ENCODE measurements around the gene MRPS15.

MRPS15 gene

DNA sequence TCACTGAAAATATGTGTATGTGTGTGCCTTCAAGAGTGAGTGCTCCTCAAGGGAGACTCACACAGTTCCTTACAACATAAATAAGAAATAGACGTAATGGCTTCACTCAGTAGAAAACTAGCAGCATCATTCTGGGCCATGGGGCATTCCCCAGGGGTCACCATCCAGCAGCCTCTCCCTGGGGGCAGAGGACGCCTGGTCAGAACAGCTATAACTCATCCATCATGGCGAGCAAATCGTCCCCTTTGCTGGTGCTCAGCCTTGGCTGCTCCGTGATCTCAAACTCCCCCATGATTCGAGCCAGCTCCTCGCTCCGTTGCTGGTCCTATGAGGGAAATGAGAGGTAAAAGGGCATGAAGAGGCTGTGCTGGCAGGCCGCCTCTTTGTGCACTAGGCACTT, 46.3 kb downstream of the MRPS15 start:
- TF ChIP-seq, protein P1, sequence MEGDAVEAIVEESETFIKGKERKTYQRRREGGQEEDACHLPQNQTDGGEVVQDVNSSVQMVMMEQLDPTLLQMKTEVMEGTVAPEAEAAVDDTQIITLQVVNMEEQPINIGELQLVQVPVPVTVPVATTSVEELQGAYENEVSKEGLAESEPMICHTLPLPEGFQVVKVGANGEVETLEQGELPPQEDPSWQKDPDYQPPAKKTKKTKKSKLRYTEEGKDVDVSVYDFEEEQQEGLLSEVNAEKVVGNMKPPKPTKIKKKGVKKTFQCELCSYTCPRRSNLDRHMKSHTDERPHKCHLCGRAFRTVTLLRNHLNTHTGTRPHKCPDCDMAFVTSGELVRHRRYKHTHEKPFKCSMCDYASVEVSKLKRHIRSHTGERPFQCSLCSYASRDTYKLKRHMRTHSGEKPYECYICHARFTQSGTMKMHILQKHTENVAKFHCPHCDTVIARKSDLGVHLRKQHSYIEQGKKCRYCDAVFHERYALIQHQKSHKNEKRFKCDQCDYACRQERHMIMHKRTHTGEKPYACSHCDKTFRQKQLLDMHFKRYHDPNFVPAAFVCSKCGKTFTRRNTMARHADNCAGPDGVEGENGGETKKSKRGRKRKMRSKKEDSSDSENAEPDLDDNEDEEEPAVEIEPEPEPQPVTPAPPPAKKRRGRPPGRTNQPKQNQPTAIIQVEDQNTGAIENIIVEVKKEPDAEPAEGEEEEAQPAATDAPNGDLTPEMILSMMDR (conservative IDR thresholded peaks at IDR 0.05) = no peak
- H3K27ac ChIP-seq = no peak overlapping the region

DNA sequence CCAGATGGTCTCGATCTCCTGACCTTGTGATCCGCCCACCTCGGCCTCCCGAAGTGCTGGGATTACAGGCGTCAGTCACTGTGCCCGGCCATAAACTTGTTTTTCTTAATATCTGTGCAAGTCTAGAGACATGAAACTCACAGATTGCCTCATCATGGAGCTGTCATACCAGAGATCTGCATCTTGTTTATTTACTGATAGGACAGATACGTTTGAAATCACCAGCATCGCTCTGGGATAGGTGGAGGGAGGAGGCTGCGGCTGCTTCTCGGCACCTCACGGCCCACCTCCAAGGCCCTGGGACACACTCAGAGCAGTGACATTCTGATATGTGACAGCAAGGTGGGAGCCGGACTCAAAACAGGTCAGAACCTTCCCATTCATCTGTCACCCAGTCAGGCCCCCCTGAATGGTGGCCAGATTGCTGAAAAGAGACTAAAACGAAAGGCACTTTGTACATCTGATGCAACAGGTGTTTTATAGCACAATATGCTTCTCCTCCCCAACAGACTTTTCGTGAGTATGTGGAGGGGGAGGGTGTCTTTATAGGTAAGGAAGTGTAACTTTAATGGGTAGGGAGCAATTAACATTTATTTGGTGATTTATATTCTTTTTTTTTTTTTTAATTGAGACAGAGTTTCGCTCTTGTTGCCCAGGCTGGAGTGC, 48.4 kb downstream of the MRPS15 start:
- TF ChIP-seq, protein P1 (conservative IDR thresholded peaks at IDR 0.05) = no peak
- H3K27ac ChIP-seq = no peak overlapping the region

DNA sequence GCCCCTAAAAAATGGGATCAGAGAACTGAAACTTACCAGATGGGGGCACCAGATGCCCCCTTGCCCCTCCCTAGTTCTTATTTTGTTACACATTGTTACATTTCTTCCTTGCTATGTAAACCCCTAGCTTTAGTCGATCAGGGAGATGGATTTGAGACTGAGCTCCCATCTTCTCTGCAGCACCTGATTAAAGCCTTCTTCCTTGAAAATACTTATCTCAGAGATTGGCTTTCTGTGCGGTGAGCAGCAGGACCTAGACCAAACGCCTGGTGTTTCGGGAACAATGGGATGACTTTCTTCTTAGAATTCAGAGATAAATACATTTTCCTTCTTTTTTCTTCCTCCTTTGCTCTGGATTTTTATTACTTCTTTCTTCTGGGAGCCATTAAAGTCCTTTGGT, 49.8 kb downstream of the MRPS15 start:
- TF ChIP-seq, protein P1 (conservative IDR thresholded peaks at IDR 0.05) = no peak
- H3K27ac ChIP-seq = no peak overlapping the region

DNA sequence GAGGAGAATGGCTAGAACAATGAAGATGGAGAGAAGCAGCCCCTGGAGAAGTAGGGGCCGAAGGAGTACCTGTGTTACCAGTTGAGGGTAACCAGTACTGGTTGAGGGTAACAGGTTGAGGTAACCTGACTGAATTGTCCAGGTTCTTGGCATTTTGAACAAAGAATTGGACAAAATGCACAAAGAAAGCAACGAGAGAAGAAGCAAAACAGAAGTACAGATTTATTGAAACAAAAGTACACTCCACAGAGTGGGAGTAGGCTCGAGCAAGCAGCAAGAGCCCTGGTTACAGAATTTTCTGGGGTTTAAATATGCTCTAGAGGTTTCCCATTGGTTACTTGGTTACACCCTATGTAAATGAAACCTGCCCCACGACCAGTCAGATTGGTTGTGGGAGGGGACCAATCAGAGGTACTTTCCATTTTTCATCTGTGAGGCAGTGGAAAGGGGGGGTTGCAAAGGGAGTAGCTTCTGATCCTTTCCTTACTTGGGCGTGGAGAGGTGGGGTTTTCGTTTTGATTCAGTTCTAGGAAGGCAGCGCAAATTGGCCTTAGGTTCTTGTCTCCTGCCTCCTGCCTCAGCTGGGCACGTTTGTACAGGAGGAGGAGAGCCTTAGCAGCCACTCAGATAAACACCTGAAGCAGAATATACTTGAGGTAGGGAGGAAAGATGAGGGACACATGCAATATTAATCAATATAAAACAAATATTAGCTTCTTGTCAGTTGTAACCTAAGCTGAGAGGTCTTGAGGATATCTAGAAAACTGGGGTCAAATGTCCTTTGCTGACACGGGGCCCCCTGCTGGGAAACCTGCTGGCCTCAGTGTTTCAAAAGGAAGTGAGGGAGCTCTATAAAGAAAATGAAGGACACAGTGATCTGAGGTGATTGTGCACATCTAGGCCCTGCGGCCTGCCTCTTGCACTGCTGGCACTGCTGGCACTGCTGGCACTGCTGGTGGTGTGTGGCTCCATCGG, 52.2 kb downstream of the MRPS15 start:
- no peak overlapping the region for H3K27ac ChIP-seq
- TF ChIP-seq, protein P1 (conservative IDR thresholded peaks at IDR 0.05) = no peak

DNA sequence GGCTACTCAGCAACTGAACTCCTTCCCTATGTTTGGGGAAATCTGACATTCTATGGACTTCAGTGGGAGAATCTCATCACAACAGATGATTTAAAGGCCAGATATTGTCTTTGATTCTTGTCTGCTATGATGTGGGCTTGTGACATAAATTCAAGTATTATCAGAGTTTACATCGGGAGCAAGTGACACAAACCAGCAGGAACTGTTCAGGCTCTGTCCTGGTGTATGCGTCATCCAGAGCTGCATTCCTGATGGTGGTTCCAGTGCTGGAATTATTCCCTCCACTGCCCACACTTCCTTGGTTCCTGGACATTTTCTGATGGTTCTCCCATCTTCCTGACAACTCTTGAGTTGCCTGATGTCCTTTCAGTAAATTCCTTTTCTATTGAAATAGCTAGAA, 55.7 kb downstream of the MRPS15 start:
- TF ChIP-seq, protein P1 (conservative IDR thresholded peaks at IDR 0.05) = no peak
- H3K27ac ChIP-seq = no peak overlapping the region

DNA sequence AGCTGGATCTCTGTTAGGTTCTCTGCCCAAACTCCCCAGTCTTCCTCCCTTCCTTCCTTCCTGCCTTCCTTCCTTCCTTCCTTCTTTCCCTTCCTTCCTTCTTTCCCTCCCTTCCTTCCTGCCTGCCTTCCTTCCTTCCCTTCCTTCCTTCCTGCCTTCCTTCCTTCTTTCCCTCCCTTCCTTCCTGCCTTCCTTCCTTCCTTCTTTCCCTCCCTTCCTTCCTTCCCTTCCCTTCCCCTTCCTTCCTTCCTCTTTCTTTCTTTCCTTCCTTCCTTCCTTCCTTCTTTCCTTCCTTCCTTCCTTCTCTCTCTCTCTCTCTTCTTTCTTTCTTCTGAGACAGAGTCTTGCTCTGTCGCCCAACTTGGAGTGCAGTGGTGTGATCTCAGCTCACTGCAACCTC, 57.7 kb downstream of the MRPS15 start:
- TF ChIP-seq, protein P1 (conservative IDR thresholded peaks at IDR 0.05) = no peak
- H3K27ac ChIP-seq = no peak overlapping the region

All from VCaP (cell line).